GM19351 (cell line): Measurements from ENCODE around the gene CASP12.

Experiments used
- ATAC-seq: cut with Tn5 transposase; IDR thresholded peaks from one replicate; pipeline ENCODE4 v1.9.1; 2021; ENCODE audit warnings: mild to moderate bottlenecking, moderate library complexity; ENCODE audit not compliant: unreplicated experiment

Gene CASP12

GRCh38 chr11:104841185-104841584 is 57.1 kb downstream of the CASP12 start:
- no peak for ATAC-seq

DNA sequence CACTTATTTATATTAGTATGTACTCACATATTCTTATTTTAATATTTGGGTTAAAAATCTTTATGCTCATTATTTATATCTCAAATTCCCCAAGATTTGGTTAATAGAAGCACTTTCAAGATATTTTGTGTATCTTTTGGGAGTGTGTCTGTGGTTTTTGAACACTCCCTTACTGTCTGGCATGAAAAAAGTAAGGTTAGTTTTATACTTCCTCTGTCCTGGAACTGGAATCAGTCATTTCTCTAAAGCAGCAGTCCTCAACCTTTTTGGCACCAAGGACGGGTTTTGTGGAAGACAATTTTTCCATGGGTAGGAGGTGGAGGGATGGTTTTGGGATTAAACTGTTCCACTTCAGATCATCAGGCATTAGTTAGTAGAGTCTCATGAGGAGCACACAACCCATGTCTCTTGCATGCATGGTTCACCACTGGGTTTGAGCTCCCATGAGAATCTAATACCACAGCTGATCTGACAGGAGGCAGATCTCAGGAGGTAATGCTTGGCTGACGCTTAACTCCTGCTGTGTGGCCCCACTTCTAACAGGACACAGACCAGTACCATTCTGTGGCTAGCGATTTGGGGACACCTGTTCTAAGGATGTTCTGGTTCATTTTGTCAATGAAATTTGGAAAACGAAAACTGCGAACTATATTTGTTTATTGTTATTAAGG is 60.2 kb downstream of the CASP12 start:
- no peak for ATAC-seq

- ATAC-seq, result no peak
Measured at GRCh38 chr11:104836691-104837090, 61.6 kb downstream of the CASP12 start.
